GM23338 (cell line): ENCODE measurements around the gene NDUFA3.

Source experiments
- CREB1 ChIP-seq: fragments of 250-450 bp; sonication (Bioruptor Pico); IDR thresholded peaks from 2 replicates; pipeline ENCODE4 v1.5.0; 2020; ENCODE audit warnings: low read depth, mild to moderate bottlenecking, moderate library complexity
- EZH2 ChIP-seq: fragments of 200-600 bp; sonication (generic); IDR thresholded peaks from one replicate; pipeline ENCODE4 v1.8.0; 2017; ENCODE audit warnings: antibody characterized with exemption, mild to moderate bottlenecking, low read depth; ENCODE audit not compliant: unreplicated experiment
- EZH2phosphoT487 ChIP-seq: fragments of 200-600 bp; sonication (generic); IDR thresholded peaks from one replicate; pipeline ENCODE4 v1.8.1; 2018; ENCODE audit warnings: antibody characterized with exemption; ENCODE audit not compliant: unreplicated experiment
- JUNB ChIP-seq: IDR thresholded peaks from one replicate; pipeline ENCODE4 v1.6.1; 2016; ENCODE audit warnings: antibody characterized with exemption; ENCODE audit not compliant: unreplicated experiment
- POLR2AphosphoS5 ChIP-seq: IDR thresholded peaks from 2 replicates; pipeline ENCODE4 v1.6.1; 2016; ENCODE audit warnings: antibody characterized with exemption, low read depth
- ZNF331 ChIP-seq: fragments of 250-450 bp; sonication (Bioruptor Pico); IDR thresholded peaks from 2 replicates; pipeline ENCODE4 v1.5.0; 2020; ENCODE audit warnings: low read depth, mild to moderate bottlenecking, moderate library complexity
- TF ChIP-seq, protein P1 (sequence below), 2 experiments: fragments of 200-600 bp in 1 of 2; sonication (generic) in 1 of 2; conservative IDR thresholded peaks; 2 replicates each; pipeline versions ENCODE4 v1.5.1 to v1.6.1; 2016 to 2017; ENCODE audit warnings: antibody characterized with exemption in 2 of 2, low read depth in 2 of 2, mild to moderate bottlenecking in 2 of 2, moderate library complexity in 1 of 2

GRCh38 chr19:54151362-54152035, 48.8 kb downstream of the NDUFA3 start:
- TF ChIP-seq POLR2AphosphoS5 (no peak), EZH2phosphoT487 (no peak), JUNB (no peak), EZH2 (no peak), CREB1 (no peak), ZNF331 (no peak)
- TF ChIP-seq, protein P1, sequence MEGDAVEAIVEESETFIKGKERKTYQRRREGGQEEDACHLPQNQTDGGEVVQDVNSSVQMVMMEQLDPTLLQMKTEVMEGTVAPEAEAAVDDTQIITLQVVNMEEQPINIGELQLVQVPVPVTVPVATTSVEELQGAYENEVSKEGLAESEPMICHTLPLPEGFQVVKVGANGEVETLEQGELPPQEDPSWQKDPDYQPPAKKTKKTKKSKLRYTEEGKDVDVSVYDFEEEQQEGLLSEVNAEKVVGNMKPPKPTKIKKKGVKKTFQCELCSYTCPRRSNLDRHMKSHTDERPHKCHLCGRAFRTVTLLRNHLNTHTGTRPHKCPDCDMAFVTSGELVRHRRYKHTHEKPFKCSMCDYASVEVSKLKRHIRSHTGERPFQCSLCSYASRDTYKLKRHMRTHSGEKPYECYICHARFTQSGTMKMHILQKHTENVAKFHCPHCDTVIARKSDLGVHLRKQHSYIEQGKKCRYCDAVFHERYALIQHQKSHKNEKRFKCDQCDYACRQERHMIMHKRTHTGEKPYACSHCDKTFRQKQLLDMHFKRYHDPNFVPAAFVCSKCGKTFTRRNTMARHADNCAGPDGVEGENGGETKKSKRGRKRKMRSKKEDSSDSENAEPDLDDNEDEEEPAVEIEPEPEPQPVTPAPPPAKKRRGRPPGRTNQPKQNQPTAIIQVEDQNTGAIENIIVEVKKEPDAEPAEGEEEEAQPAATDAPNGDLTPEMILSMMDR (conservative IDR thresholded peaks at IDR 0.05; ENCODE audit: low read depth in 2 of 2), result no peak
